ENCODE measurements around the gene NSG1. TPM values are rescaled to one million over a fixed set of nuclear protein-coding genes. Genes with fewer than 3 reads are reported as not detected.

Gene NSG1
- total and polyA plus RNA-seq, 9 of the 15 experiments (the other 6 are each of a cell fraction or from before 2014, with no cell fraction given): not detected

- Histone ChIP-seq H4K20me1 (replicated peaks; ENCODE audit: control insufficient read depth, insufficient read depth, low read length) (no peaks in the 10 kb centered on the region), H3K79me2 (ENCODE audit: control insufficient read depth, insufficient read depth, low read length) (no peaks in the 10 kb centered on the region), H3K9ac (ENCODE audit: insufficient read depth in 1 of 2, low read depth in 2 of 2, low read length in 2 of 2) (no peak overlapping the region), H3K4me1 (replicated peaks in 1 of 2; ENCODE audit: control insufficient read depth in 2 of 2, insufficient read depth in 2 of 2, low read length in 2 of 2) (no peaks in the 10 kb centered on the region), H3K4me3 (no peak overlapping the region), H3K36me3 (ENCODE audit: control insufficient read depth, insufficient read depth, low read length) (no peaks in the 10 kb centered on the region), H3K27ac (ENCODE audit: extremely low read depth, low read depth, low read length) (no peak overlapping the region), H3K9me1 (ENCODE audit: control insufficient read depth, insufficient read depth, low read length) (no peaks in the 10 kb centered on the region), H2AFZ (ENCODE audit: low read depth, low read length) (no peak overlapping the region), H3K4me2 (ENCODE audit: insufficient read depth, low read length) (no peak overlapping the region), H3K27me3 (ENCODE audit: control insufficient read depth in 2 of 2, insufficient read depth in 2 of 2, low read length in 2 of 2) (peaks cover 31 to 35% of the 10 kb centered on the region in 2 experiments), H3K9me3 (replicated peaks; ENCODE audit: control insufficient read depth, insufficient read depth, low read depth, low read length) (no peaks in the 10 kb centered on the region)
- intact Hi-C loops (cut with micrococcal nuclease): no loop called here
- DNase-seq (ENCODE audit: extremely low read depth in 1 of 4, low spot score in 3 of 4) (no peak), ATAC-seq (no peak), FAIRE-seq (no peak)
- ChIA-PET CTCF (ENCODE audit: low intra/inter-chr PET ratio) (no interaction called here), POLR2A (interaction anchor here (1.2 kb wide), 1 partner anchor 103 kb away, joined by 3 read pairs; the partner anchor contains the start of gene TMEM128)
- no TSS peak for BruUV-seq (replicated peaks)
- in situ Hi-C loops (cut with MboI): no loop called here
- WGBS (ENCODE audit: insufficient coverage, low coverage, missing lambda C conversion rate): 3% methylated on average over 4 of the region's 4 CpGs
- TF ChIP-seq HDAC8 (tag; IDR thresholded peaks at IDR 0.05) (no peak), ZBTB9 (CRISPR knock-in tag; IDR thresholded peaks at IDR 0.05) (no peak), CBX5 (IDR thresholded peaks at IDR 0.05; ENCODE audit: borderline replicate concordance, low read depth) (no peak), SMARCA4 (IDR thresholded peaks at IDR 0.05) (no peak), EWSR1 (IDR thresholded peaks at IDR 0.05; ENCODE audit: borderline replicate concordance, low read depth, partially characterized antibody) (no peak), PCBP1 (IDR thresholded peaks at IDR 0.05; ENCODE audit: low read depth, low read length, poor library complexity, severe bottlenecking) (no peak), ZNF740 (CRISPR knock-in tag; IDR thresholded peaks at IDR 0.05) (no peak), ZNF740 (tag; IDR thresholded peaks at IDR 0.05) (no peak), SAFB (IDR thresholded peaks at IDR 0.05; ENCODE audit: borderline replicate concordance, low read depth, low read length) (no peak), MXI1 (IDR thresholded peaks at IDR 0.05; ENCODE audit: low read depth, low read length) (no peak), ZBTB33 (CRISPR knock-in tag; IDR thresholded peaks at IDR 0.05) (no peak), KHSRP (IDR thresholded peaks at IDR 0.05) (no peak), AFF4 (CRISPR knock-in tag; IDR thresholded peaks at IDR 0.05) (no peak), ZNF24 (IDR thresholded peaks at IDR 0.05) (no peak), ZNF175 (CRISPR knock-in tag; IDR thresholded peaks at IDR 0.05; ENCODE audit: low read depth) (no peak)
Measured at GRCh38 chr4:4350909-4351308, 36.0 kb upstream of the NSG1 start.
